Measurements from ENCODE around the gene CITED1. TPM values are rescaled to one million over a fixed set of nuclear protein-coding genes. Genes with fewer than 3 reads are reported as not detected.
"Not testable (repeated sequence)": the region's sequence is repeated elsewhere in the genome, so short reads cannot be mapped to it uniquely, and the experiment has no call there.

CITED1 gene
- total RNA-seq, 1 experiment from 2014 or later, result 1.8 TPM

GRCh38 chrX:72340041-72340440 is 34.3 kb upstream of the CITED1 start:
- no peak overlapping the region for H3K9ac ChIP-seq (ENCODE audit: low read length)
- TF ChIP-seq EZH2phosphoT487 (IDR thresholded peaks at IDR 0.05; ENCODE audit: borderline replicate concordance, low read length) (no peak), EZH2 (IDR thresholded peaks at IDR 0.05; ENCODE audit: low read length, unreplicated experiment) (no peak), CTCF (conservative IDR thresholded peaks at IDR 0.05; ENCODE audit: low read depth, low read length) (no peak)
- no peaks in the 10 kb centered on the region for H3K9me2 ChIP-seq (replicated peaks; ENCODE audit: low read length)
- DNase-seq, result no peak
- H3K4me1 ChIP-seq (ENCODE audit: insufficient read depth, low read length), result no peaks in the 10 kb centered on the region
- no peak overlapping the region for H2AFZ ChIP-seq (ENCODE audit: low read length)
- H3K36me3 ChIP-seq (ENCODE audit: low read depth, low read length), result no peaks in the 10 kb centered on the region
- no peaks in the 10 kb centered on the region for H3K9me3 ChIP-seq (ENCODE audit: low read length)
- no peaks in the 10 kb centered on the region for H4K20me1 ChIP-seq (ENCODE audit: low read length)
- BruUV-seq (replicated peaks), result no TSS peak
- H3K4me3 ChIP-seq (ENCODE audit: low read length), result no peak overlapping the region
- ChIA-PET CTCF (no interaction called here), POLR2A (ENCODE audit: unreplicated experiment) (no interaction called here)
- no peaks in the 10 kb centered on the region for H3K27me3 ChIP-seq (ENCODE audit: low read length)
- no peak overlapping the region for H3K27ac ChIP-seq (ENCODE audit: low read length)
- H3K79me2 ChIP-seq (ENCODE audit: low read length), result no peaks in the 10 kb centered on the region
- no peak overlapping the region for H3K4me2 ChIP-seq (ENCODE audit: low read length)
- intact Hi-C loops (cut with micrococcal nuclease), result no loop called here
- no peaks in the 10 kb centered on the region for H3F3A ChIP-seq (ENCODE audit: low read length, unreplicated experiment)
- no peak for ATAC-seq

- Histone ChIP-seq H3K9me3 (ENCODE audit: low read length) (no peaks in the 10 kb centered on the region), H3K27ac (ENCODE audit: low read length) (no peak overlapping the region), H3F3A (ENCODE audit: low read length, unreplicated experiment) (no peaks in the 10 kb centered on the region), H3K9me2 (replicated peaks; ENCODE audit: low read length) (no peaks in the 10 kb centered on the region), H3K36me3 (ENCODE audit: low read depth, low read length) (no peaks in the 10 kb centered on the region), H3K27me3 (ENCODE audit: low read length) (no peaks in the 10 kb centered on the region), H3K4me1 (ENCODE audit: insufficient read depth, low read length) (no peaks in the 10 kb centered on the region), H3K79me2 (ENCODE audit: low read length) (no peaks in the 10 kb centered on the region), H3K9ac (ENCODE audit: low read length) (no peak overlapping the region), H2AFZ (ENCODE audit: low read length) (no peak overlapping the region), H3K4me3 (ENCODE audit: low read length) (no peak overlapping the region), H4K20me1 (ENCODE audit: low read length) (no peaks in the 10 kb centered on the region), H3K4me2 (ENCODE audit: low read length) (no peak overlapping the region)
- DNase-seq, result no peak
- ATAC-seq, result no peak
- intact Hi-C loops (cut with micrococcal nuclease), result no loop called here
- ChIA-PET POLR2A (ENCODE audit: unreplicated experiment) (no interaction called here), CTCF (no interaction called here)
- BruUV-seq (replicated peaks), result no TSS peak
- no peak for TF ChIP-seq EZH2phosphoT487 (IDR thresholded peaks at IDR 0.05; ENCODE audit: borderline replicate concordance, low read length)
- TF ChIP-seq CTCF (conservative IDR thresholded peaks at IDR 0.05; ENCODE audit: low read depth, low read length), result no peak
- no peak for TF ChIP-seq EZH2 (IDR thresholded peaks at IDR 0.05; ENCODE audit: low read length, unreplicated experiment)
Measured at GRCh38 chrX:72330131-72330530, 24.4 kb upstream of the CITED1 start.

DNA sequence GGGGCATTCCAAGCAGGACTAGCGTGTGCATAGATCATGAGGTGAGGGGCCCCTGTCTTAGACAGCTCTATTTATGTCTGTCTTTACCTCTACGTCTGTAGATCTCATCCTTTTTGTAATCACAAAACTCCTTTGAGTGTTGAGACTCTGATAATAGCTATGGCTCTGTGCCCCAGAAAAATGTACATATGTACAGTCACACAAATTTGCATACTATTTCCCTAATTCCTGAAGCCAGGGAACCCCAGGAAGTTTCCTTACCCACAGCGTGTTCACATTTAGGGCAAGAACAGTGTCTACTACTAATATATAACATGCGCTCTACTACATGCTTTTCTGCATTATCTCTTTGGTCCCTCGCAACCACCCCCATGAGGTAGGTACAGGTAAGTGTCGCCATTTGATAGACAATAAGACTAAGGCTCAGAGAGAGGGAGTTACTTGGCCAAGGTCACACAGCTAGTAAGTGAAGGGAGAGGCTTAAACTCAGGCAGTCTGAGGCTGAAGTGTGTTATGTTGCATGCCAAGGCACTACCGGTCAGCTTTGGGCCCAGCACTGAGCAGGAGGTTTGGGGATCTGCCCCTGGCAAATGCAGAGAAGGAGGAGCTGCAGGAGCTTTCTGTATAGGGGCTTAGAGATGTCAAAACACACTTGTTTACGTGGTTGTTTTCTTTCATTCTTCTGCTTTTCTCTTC is 21.0 kb upstream of the CITED1 start:
- H3K9me2 ChIP-seq (replicated peaks; ENCODE audit: low read length), result no peaks in the 10 kb centered on the region
- H2AFZ ChIP-seq (ENCODE audit: low read length), result no peak overlapping the region
- H3K27ac ChIP-seq (ENCODE audit: low read length), result no peak overlapping the region
- H3K4me1 ChIP-seq (ENCODE audit: insufficient read depth, low read length), result no peaks in the 10 kb centered on the region
- H3K9me3 ChIP-seq (ENCODE audit: low read length), result no peaks in the 10 kb centered on the region
- H3K36me3 ChIP-seq (ENCODE audit: low read depth, low read length), result no peaks in the 10 kb centered on the region
- TF ChIP-seq CTCF (conservative IDR thresholded peaks at IDR 0.05; ENCODE audit: low read depth, low read length), result no peak
- BruUV-seq (replicated peaks), result no TSS peak
- ATAC-seq (no peak), DNase-seq (no peak)
- ChIA-PET POLR2A (ENCODE audit: unreplicated experiment) (no interaction called here), CTCF (no interaction called here)
- no peak overlapping the region for H3K4me2 ChIP-seq (ENCODE audit: low read length)
- no peaks in the 10 kb centered on the region for H3F3A ChIP-seq (ENCODE audit: low read length, unreplicated experiment)
- no peaks in the 10 kb centered on the region for H4K20me1 ChIP-seq (ENCODE audit: low read length)
- no peaks in the 10 kb centered on the region for H3K79me2 ChIP-seq (ENCODE audit: low read length)
- no peak overlapping the region for H3K9ac ChIP-seq (ENCODE audit: low read length)
- intact Hi-C loops (cut with micrococcal nuclease), result no loop called here
- H3K27me3 ChIP-seq (ENCODE audit: low read length), result no peaks in the 10 kb centered on the region
- H3K4me3 ChIP-seq (ENCODE audit: low read length), result no peak overlapping the region

- H2AFZ ChIP-seq (ENCODE audit: low read length); DNase-seq; H3K9me2 ChIP-seq (replicated peaks; ENCODE audit: low read length); ATAC-seq; H3K4me3 ChIP-seq (ENCODE audit: low read length); H3F3A ChIP-seq (ENCODE audit: low read length, unreplicated experiment); H3K36me3 ChIP-seq (ENCODE audit: low read depth, low read length); H3K27me3 ChIP-seq (ENCODE audit: low read length); H3K79me2 ChIP-seq (ENCODE audit: low read length); CTCF ChIA-PET; H3K9me3 ChIP-seq (ENCODE audit: low read length); BruUV-seq (replicated peaks); intact Hi-C loops (cut with micrococcal nuclease); H3K27ac ChIP-seq (ENCODE audit: low read length); H3K9ac ChIP-seq (ENCODE audit: low read length); POLR2A ChIA-PET (ENCODE audit: unreplicated experiment); H3K4me2 ChIP-seq (ENCODE audit: low read length); H3K4me1 ChIP-seq (ENCODE audit: insufficient read depth, low read length); H4K20me1 ChIP-seq (ENCODE audit: low read length): not testable (repeated sequence)
Measured at GRCh38 chrX:72319651-72320050, 13.9 kb upstream of the CITED1 start.

Measured in PC-3 (cell line).